ENCODE data around the gene DEGS1. TPM values are rescaled to one million over a fixed set of nuclear protein-coding genes. Genes with fewer than 3 reads are reported as not detected.
A peak's percentile ranks its signal among the peaks of the same experiment; 100 is the strongest.

The DEGS1 gene
- total RNA-seq, 1 donor from 2014 or later = 57.1 TPM

DNA sequence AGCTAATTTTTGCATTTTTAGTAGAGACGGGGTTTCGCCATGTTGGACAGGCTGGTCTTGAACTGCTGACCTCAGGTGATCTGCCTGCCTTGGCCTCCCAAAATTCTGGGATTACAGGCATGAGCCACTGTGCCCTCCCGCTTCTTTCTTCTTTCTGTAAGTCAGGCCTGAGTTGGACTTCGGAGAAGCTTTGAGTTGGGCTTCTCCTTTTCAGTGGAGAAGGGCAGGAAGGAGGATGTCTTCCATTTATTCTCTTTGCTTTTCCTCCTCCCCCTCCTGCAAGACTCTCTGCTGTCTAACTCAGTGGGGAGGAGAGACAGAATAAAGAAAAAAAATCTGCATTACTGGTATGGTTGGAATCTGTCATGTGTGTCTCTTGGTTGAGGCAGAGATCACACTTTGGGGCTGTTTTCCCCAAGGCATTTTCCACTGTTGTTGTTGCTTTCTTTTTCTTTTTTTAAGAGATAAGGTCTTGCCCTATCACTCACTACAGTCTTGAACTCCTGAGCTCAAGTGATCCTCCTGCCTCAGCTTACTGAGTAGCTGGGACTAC lies 13.2 kb upstream of the DEGS1 start:
- H3K4me3 Mint-ChIP-seq = no peak overlapping the region
- H3K27ac Mint-ChIP-seq = peak overlapping the region; percentile 30
- peaks cover 10% of the 10 kb centered on the region for H3K9me3 Mint-ChIP-seq
- DNase-seq (ENCODE audit: low spot score) = no peak
- H3K27me3 Mint-ChIP-seq (ENCODE audit: insufficient read depth) = peaks cover 5% of the 10 kb centered on the region
- intact Hi-C loops (cut with micrococcal nuclease) = loop anchor here (1.0 to 5.0 kb wide), 12 partner anchors 13 to 443 kb away; partner anchors contain the start of genes FBXO28, NVL and WDR26
- H3K36me3 Mint-ChIP-seq (ENCODE audit: low read depth) = peaks cover 8% of the 10 kb centered on the region
- H3K4me1 Mint-ChIP-seq (ENCODE audit: low read depth) = peaks cover 30% of the 10 kb centered on the region

GRCh38 chr1:224170343-224170742 lies 12.7 kb upstream of the DEGS1 start:
- no peak for DNase-seq (ENCODE audit: low spot score)
- peaks cover 30% of the 10 kb centered on the region for H3K4me1 Mint-ChIP-seq (ENCODE audit: low read depth)
- H3K4me3 Mint-ChIP-seq = no peak overlapping the region
- H3K9me3 Mint-ChIP-seq = peaks cover 10% of the 10 kb centered on the region
- intact Hi-C loops (cut with micrococcal nuclease) = loop anchor here (1.0 kb wide), 1 partner anchor 163 kb away; no protein-coding TSS in a partner anchor
- H3K36me3 Mint-ChIP-seq (ENCODE audit: low read depth) = peaks cover 8% of the 10 kb centered on the region
- H3K27me3 Mint-ChIP-seq (ENCODE audit: insufficient read depth) = peaks cover 5% of the 10 kb centered on the region
- H3K27ac Mint-ChIP-seq = no peak overlapping the region

GRCh38 chr1:224170748-224171478 lies 12.1 kb upstream of the DEGS1 start:
- intact Hi-C loops (cut with micrococcal nuclease) = loop anchor here (1.0 kb wide), 1 partner anchor 162 kb away; no protein-coding TSS in a partner anchor
- no peak overlapping the region for H3K4me3 Mint-ChIP-seq
- no peak for DNase-seq (ENCODE audit: low spot score)

GRCh38 chr1:224172229-224172628 lies 10.8 kb upstream of the DEGS1 start:
- Mint-ChIP-seq H3K9me3 (peaks cover 10% of the 10 kb centered on the region), H3K36me3 (ENCODE audit: low read depth) (peaks cover 8% of the 10 kb centered on the region), H3K4me1 (ENCODE audit: low read depth) (peaks cover 35% of the 10 kb centered on the region), H3K27ac (no peak overlapping the region), H3K4me3 (no peak overlapping the region), H3K27me3 (ENCODE audit: insufficient read depth) (peaks cover 8% of the 10 kb centered on the region)
- intact Hi-C loops (cut with micrococcal nuclease) = no loop called here
- no peak for DNase-seq (ENCODE audit: low spot score)

More at GRCh38 chr1:224170748-224171478, 12.1 kb upstream of the DEGS1 start:
- Mint-ChIP-seq H3K27me3 (ENCODE audit: insufficient read depth) (peaks cover 6% of the 10 kb centered on the region), H3K36me3 (ENCODE audit: low read depth) (peaks cover 8% of the 10 kb centered on the region), H3K4me1 (ENCODE audit: low read depth) (peaks cover 35% of the 10 kb centered on the region), H3K27ac (no peak overlapping the region), H3K9me3 (peaks cover 10% of the 10 kb centered on the region)

DNA sequence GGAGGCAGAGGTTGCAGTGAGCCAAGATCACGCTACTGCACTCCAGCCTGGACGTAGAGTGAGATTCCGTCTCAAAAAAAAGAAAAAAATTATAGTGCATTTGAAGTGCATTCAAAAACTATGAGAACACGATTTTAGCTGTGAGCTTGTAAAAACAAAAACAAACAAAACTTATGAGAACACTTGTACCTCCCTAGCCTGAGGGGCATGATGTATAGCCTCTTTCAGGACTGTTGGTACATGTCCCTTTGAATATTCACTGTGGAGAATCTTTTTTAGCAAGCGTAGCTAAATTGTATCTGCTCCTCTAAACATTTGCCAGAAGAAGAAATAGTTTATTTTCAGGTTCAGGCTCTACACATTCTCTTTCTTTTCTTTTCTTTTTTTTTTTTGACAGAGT lies 9.5 kb upstream of the DEGS1 start:
- Mint-ChIP-seq H3K36me3 (ENCODE audit: low read depth) (peaks cover 8% of the 10 kb centered on the region), H3K27me3 (ENCODE audit: insufficient read depth) (peaks cover 8% of the 10 kb centered on the region), H3K27ac (no peak overlapping the region), H3K4me3 (no peak overlapping the region), H3K4me1 (ENCODE audit: low read depth) (peaks cover 35% of the 10 kb centered on the region), H3K9me3 (peaks cover 10% of the 10 kb centered on the region)
- intact Hi-C loops (cut with micrococcal nuclease) = no loop called here
- no peak for DNase-seq (ENCODE audit: low spot score)

- H3K36me3 Mint-ChIP-seq (ENCODE audit: low read depth) = peaks cover 5% of the 10 kb centered on the region
- no peak overlapping the region for H3K27ac Mint-ChIP-seq
- no peak overlapping the region for H3K4me3 Mint-ChIP-seq
- peaks cover 8% of the 10 kb centered on the region for H3K27me3 Mint-ChIP-seq (ENCODE audit: insufficient read depth)
- intact Hi-C loops (cut with micrococcal nuclease) = no loop called here
- H3K4me1 Mint-ChIP-seq (ENCODE audit: low read depth) = peaks cover 14% of the 10 kb centered on the region
- peaks cover 10% of the 10 kb centered on the region for H3K9me3 Mint-ChIP-seq
- DNase-seq (ENCODE audit: low spot score) = no peak
Measured at GRCh38 chr1:224175617-224176016, 7.4 kb upstream of the DEGS1 start.

DNA sequence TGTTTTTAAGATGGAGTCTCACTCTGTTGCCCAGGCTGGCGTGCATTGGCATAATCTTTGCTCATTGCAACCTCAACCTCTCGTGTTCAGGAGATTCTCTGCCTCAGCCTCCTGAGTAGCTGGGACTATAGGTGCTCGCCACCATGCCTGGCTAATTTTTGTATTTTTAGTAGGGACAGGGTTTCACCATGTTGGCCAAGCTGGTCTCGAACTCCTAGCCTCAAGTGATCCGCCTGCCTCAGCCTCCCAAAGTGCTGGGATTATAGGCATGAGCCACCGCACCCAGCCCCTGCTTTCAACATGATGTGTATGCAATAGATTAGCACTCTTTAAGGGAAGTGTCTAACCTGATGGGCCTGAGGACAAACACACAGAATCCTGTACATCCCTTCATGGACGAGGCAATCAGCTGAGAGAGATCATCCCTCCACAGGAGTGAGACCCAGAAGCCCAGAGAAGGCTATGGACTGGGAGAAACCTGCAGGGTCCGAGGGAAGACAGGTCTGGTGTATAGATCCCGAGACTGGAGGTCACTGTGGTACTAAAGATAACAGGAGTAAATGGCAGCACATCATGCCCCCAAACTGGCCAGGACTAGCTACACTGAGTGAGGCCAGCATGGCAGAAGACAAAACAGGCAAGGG lies 5.6 kb upstream of the DEGS1 start:
- no peak for DNase-seq (ENCODE audit: low spot score)
- peaks cover 22% of the 10 kb centered on the region for H3K4me1 Mint-ChIP-seq (ENCODE audit: low read depth)
- peaks cover 9% of the 10 kb centered on the region for H3K27me3 Mint-ChIP-seq (ENCODE audit: insufficient read depth)
- no peak overlapping the region for H3K4me3 Mint-ChIP-seq
- no peaks in the 10 kb centered on the region for H3K36me3 Mint-ChIP-seq (ENCODE audit: low read depth)
- intact Hi-C loops (cut with micrococcal nuclease) = no loop called here
- H3K27ac Mint-ChIP-seq = no peak overlapping the region
- no peaks in the 10 kb centered on the region for H3K9me3 Mint-ChIP-seq

GRCh38 chr1:224178894-224179293 lies 4.1 kb upstream of the DEGS1 start:
- no peaks in the 10 kb centered on the region for H3K36me3 Mint-ChIP-seq (ENCODE audit: low read depth)
- H3K27ac Mint-ChIP-seq = no peak overlapping the region
- H3K9me3 Mint-ChIP-seq = no peaks in the 10 kb centered on the region
- intact Hi-C loops (cut with micrococcal nuclease) = no loop called here
- H3K27me3 Mint-ChIP-seq (ENCODE audit: insufficient read depth) = peaks cover 9% of the 10 kb centered on the region
- no peak overlapping the region for H3K4me3 Mint-ChIP-seq
- H3K4me1 Mint-ChIP-seq (ENCODE audit: low read depth) = peaks cover 26% of the 10 kb centered on the region
- DNase-seq (ENCODE audit: low spot score) = no peak

DNA sequence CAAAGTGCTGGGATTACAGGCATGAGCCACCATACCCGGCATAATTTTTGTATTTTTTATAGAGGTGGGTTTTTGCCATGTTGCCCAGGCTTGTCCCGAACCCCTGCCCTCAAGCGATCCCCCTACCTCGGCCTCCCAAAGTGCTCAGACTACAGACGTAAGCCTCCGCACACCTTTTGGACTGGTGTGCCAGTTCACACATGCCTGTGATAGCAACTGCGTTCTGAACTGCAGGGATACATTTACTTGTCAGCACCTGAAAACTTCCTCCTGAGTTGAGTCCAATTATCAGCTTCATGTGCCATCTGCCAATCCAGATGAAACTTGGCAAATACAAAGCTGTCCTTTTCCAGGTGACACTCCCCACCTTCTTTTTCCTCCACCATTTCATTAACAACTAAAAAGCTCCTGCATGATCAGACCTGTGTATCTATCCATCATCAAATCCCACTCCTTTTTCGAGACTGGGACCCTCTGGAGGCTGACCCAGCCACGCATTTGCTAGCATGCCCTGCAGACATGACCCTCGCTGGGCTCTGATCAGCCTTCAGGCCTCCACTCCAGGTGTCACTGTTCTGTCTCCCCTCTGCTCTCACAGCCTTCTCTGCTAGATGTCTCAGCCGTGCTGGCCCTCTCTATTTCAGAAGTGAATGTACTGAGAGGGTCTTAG lies 2.1 kb upstream of the DEGS1 start:
- H3K9me3 Mint-ChIP-seq = no peaks in the 10 kb centered on the region
- H3K27me3 Mint-ChIP-seq (ENCODE audit: insufficient read depth) = peaks cover 5% of the 10 kb centered on the region
- no peak overlapping the region for H3K4me3 Mint-ChIP-seq
- intact Hi-C loops (cut with micrococcal nuclease) = loop anchor here (5.0 kb wide), 3 partner anchors 81 to 316 kb away; no protein-coding TSS in a partner anchor
- H3K36me3 Mint-ChIP-seq (ENCODE audit: low read depth) = peaks cover 12% of the 10 kb centered on the region
- peak overlapping the region; percentile 93 for H3K27ac Mint-ChIP-seq
- peaks cover 37% of the 10 kb centered on the region for H3K4me1 Mint-ChIP-seq (ENCODE audit: low read depth)
- no peak for DNase-seq (ENCODE audit: low spot score)

- Mint-ChIP-seq H3K36me3 (ENCODE audit: low read depth) (peaks cover 14% of the 10 kb centered on the region), H3K27me3 (ENCODE audit: insufficient read depth) (peaks cover 3% of the 10 kb centered on the region), H3K4me3 (peak overlapping the region; percentile 75), H3K27ac (peak overlapping the region; percentile 93), H3K4me1 (ENCODE audit: low read depth) (peaks cover 40% of the 10 kb centered on the region), H3K9me3 (no peaks in the 10 kb centered on the region)
- DNase-seq (ENCODE audit: low spot score) = no peak
- intact Hi-C loops (cut with micrococcal nuclease) = loop anchor here (5.0 kb wide), 3 partner anchors 81 to 316 kb away; no protein-coding TSS in a partner anchor
Measured at GRCh38 chr1:224181453-224181810, 1.6 kb upstream of the DEGS1 start.

DNA sequence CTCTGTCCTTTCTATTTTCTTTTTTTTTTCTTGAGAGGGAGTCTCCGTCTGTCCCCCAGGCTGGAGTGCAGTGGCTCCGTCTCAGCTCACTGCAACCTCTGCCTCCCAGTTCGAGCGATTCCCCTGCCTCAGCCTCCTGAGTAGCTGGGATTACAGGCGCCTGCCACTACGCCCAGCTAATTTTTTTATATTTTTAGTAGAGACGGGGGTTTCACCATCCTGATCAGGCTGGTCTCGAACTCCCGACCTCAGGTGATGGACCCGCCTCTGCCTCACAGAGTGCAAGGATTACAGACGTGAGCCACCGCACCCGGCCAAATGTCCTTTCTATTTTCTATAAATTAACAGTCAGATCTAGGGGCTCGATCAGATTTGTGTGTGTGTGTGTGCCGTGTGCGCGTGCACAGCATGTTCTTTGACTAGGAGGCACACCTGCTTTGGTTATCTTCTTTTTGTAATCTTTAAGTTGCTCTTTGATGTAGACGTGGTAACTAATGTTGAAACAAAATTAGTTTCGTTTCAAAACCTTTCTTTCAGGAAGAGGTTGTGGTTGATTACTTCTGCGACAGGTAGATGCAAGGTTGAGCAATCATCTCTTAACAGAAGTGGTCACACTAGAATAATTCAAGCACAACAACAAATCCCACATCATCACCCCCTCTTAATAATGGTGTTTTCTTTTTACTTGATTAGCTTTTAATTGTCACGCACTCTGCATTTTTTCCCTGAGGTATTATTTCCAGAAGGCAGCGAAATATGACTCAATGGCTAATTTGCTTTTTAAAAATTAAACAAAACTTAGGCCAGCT lies 779 bp upstream of the DEGS1 start:
- Mint-ChIP-seq H3K9me3 (no peaks in the 10 kb centered on the region), H3K4me3 (peak overlapping the region; percentile 75), H3K36me3 (ENCODE audit: low read depth) (peaks cover 20% of the 10 kb centered on the region), H3K4me1 (ENCODE audit: low read depth) (peaks cover 46% of the 10 kb centered on the region), H3K27me3 (ENCODE audit: insufficient read depth) (peaks cover 3% of the 10 kb centered on the region), H3K27ac (peak overlapping the region; percentile 93)
- intact Hi-C loops (cut with micrococcal nuclease) = loop anchor here (1.0 to 5.0 kb wide), 10 partner anchors 10 to 349 kb away; partner anchors contain the start of genes CNIH4 and FBXO28
- DNase-seq (ENCODE audit: low spot score) = peak; percentile 21

All from activated T-helper 1 cell treated with anti-CD3 and anti-CD28 coated beads, Interleukin-12 subunit alpha, Interleukin-12 subunit beta, Interleukin-2, Interleukin-4 antibody, amounts not matched to agents 30 ng/mL and 10 ng/mL and 1 ng/mL, durations not matched to agents 14 hours and 24 hours and 36 hours (primary cell).